Measurements from ENCODE around the gene EIF4E3.

EIF4E3 gene

GRCh38 chr3:71685686-71686085 lies 39.5 kb downstream of the EIF4E3 start:
- no peak for DNase-seq

DNA sequence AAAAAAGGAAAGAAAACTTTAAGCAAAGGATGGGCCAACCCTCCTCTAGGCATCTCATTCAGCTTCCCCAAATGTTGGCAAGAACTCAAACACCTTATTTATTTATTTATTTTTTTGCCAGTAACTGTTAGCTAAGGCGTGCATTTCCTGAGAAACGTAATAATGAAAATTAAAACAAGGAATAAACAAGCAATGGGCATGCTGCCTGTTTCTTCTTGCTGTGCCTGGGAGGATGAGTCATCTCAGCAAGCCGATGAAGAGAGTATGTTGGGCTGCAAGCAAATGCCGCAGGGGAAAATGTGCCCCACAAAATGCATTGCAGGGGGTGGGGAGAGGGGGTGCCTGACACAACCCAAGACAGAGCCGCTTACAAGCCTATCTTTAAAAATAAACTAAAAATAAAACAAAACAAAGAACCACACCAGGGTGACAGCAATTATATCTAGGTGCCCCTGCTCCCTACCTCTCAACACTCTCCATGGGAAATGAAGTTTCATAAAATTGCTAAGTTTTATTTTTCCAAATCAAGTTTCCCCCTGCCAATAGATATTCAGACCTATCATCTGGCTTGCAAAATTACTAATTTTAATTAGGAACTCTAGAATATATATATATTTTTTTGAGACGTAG lies 40.3 kb downstream of the EIF4E3 start:
- DNase-seq: peak; percentile 77

- DNase-seq: no peak
Observed at GRCh38 chr3:71684046-71684756, 41.0 kb downstream of the EIF4E3 start.

DNA sequence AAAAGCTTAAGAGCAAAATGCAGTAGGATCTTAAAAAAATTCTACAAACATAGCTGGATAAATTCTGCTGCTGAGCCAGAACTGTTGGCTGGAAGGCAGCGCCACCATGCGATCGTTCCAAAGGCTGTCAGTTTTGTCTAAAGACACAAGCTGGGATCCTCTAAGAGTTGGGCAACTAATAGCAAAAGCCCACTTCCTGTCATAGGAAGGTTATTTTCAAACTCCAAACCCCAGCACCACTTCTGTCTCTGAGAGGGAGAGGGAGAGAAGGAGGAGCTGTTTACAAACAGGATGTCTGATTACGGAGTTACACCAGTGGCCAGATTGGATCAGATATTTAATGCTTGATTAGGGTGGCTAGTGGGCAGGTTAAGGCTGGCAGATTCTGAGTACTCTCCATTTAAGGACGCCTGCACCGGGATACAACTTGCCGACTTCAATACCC lies 44.0 kb downstream of the EIF4E3 start:
- DNase-seq: peak; percentile 59

DNA sequence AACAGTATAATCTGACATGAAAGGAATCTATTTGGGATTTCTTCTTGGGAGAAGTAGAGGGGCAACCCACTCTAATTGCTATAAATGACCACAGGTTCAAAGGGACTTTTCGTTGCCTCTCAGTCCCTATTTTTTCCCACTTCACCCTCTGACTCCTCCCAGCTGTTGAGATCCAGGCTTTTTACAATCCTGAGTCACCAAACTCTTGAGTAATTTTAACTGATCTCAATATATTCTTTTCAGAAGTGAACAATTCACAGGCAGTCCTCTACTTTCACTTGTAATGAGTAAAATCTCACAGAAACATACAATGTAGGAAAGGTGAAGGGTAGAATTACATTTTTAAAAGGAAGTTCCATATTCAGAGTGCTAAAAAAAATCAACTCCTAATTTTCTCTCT lies 44.6 kb downstream of the EIF4E3 start:
- DNase-seq: peak; percentile 12

GRCh38 chr3:71676931-71677330 lies 48.3 kb downstream of the EIF4E3 start:
- no peak for DNase-seq

GRCh38 chr3:71673486-71673885 lies 51.7 kb downstream of the EIF4E3 start:
- peak; percentile 19 for DNase-seq

DNA sequence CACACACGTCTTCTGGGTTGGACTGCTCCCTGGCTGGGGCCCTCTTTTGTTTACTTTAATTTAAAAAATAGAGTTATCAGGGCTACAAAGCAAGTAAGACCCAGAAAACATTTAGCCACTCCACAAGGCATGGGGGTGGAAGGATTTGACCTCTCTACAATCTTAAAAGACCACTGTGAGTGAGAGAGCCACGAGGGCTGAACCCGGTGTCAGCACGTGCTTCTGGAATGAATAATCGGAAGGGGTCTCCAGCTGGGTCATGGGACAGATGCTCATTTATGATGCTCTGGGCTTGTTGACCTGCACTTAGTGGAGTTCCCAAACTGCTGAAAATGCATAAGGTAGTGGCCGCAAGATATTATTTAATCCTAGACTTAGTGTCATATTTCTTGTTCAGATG lies 52.4 kb downstream of the EIF4E3 start:
- no peak for DNase-seq

- no peak for DNase-seq
Observed at GRCh38 chr3:71672340-71672739, 52.9 kb downstream of the EIF4E3 start.

GRCh38 chr3:71671216-71671845 lies 53.9 kb downstream of the EIF4E3 start:
- no peak for DNase-seq

- DNase-seq: no peak
Observed at GRCh38 chr3:71662568-71662967, 62.6 kb downstream of the EIF4E3 start.

GRCh38 chr3:71662056-71662455 lies 63.1 kb downstream of the EIF4E3 start:
- DNase-seq: no peak

DNA sequence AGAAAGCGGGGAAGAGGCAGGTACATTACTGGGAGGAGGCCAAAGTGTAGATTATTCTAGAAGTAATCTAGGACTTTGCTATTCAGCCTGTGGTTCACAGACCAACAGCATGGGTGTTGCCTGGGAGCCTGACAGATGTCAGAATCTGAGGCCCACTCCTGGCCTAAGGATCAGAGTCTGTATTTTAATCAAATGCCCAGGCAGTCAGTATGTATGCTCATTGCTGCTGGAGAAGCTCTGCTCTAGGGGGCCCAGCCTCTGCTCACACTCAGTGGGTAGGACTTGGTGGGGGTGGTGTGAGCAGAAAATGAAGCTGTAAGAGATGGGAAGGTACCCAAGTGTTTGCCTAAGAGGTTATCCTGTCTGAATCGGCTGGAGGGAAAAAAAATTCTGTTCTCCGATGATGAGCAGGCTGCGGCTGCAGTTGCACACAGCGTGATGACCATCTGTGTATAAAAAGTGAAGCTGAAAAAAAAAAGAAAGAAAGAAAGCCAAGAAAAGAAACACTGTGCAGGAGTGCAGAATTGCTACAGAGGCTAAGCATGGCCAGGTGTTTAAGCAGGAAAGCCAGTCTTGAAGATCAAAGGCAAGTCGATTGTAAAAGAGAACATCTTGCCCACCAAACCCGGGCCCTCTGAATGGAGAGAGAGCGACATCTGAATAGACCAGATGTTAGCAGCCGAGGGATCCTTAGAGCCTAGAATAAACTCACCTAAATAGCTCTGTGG lies 65.2 kb downstream of the EIF4E3 start:
- DNase-seq: no peak

GRCh38 chr3:71657831-71658530 lies 67.2 kb downstream of the EIF4E3 start:
- DNase-seq: peak; percentile 93

DNA sequence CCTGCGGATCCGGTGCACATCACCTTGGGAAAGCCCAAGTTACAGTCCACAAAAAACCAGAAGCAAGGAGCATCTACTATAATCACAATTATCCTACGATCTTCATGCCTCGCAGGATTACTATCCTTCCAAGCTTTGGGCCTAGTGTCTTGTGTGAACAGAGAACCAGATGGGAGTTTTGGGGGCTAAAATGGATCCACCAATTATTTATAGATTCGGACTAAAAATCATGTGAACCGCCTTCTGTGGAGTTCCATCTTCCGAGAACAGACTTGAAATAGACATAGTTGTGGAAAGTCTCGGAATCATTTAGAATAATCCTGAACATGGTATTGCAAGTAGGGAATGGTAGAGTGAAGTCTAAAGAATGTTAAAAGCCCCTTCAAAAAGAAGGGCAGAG lies 70.1 kb downstream of the EIF4E3 start:
- DNase-seq: no peak

- no peak for DNase-seq
Observed at GRCh38 chr3:71653414-71653807, 71.8 kb downstream of the EIF4E3 start.

GRCh38 chr3:71652781-71653413 lies 72.3 kb downstream of the EIF4E3 start:
- DNase-seq: peak; percentile 34

DNA sequence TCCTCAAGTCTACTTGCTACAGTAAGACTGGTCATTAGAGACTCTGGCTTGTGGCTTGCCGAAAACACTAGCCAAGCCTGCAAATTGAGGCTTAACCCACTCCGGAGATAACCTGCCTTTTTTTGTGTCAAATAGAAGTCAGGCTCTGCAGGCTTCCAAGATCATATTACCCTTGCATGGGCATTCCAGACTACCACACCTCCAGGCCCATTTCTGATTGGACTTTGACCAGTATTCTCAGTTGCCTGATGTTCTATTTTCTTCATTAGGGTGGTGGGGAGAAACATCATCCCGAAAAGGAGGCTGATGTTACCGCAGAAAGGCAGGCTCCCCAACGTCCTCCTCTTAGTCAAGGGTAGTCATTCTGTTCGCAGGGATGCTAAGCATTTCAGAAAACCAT lies 73.6 kb downstream of the EIF4E3 start:
- no peak for DNase-seq

GRCh38 chr3:71650372-71650771 lies 74.8 kb downstream of the EIF4E3 start:
- no peak for DNase-seq

GRCh38 chr3:71649757-71650156 lies 75.4 kb downstream of the EIF4E3 start:
- no peak for DNase-seq

DNA sequence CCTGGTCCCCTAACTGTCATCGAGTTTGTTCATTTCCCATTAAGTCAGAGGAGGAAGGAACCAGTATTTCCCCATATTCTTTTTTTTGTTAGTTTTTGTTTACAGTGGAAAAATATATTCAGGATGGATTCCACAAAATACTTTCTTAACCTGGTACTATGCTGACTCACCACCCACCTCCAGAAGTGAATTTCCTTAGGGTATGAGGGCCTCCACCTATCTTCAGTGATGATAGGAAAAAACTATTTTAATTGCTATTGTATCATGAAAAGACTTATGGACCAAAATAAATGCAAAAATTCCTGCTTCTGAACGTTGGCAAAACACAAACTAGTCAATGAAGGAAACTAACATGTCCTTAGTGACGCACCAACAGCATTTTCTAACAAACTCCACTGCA lies 77.5 kb downstream of the EIF4E3 start:
- peak; percentile 57 for DNase-seq

GRCh38 chr3:71646971-71647370 lies 78.2 kb downstream of the EIF4E3 start:
- peak; percentile 64 for DNase-seq
